ENCODE measurements around the gene MAP6.
A peak's percentile ranks its signal among the peaks of the same experiment; 100 is the strongest.

The MAP6 gene

DNA sequence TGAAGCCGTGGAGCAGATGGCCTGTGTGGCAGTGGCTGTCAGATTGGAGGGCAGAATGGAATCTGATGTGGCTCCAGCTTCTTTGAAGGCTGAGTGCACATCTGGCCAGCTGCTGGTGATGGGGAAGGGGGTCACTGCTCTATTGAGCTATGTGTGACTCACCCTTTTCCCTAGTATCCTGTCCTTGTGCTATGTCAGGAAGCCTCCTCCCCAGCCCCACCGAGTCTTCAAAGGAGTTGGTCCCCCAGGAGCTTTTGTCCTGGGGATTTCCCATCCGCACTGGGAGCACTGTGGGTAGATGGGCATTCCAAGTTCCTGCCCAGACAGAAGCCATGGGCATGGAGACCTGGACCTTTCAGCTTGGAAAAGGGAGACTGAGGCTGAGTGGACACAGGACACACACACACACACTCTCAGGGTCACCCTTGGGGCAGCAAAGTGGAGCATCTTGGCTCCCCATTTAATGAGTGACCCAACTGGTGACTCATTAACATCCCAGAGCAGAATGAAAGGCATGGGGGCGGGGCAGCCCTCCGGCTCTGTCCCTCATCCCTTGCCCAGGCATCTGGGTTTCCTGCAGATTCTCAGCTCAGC is 103.5 kb downstream of the MAP6 start:
- DNase-seq (ENCODE audit: extremely low read depth, insufficient read length), result no peak
- no peaks in the 10 kb centered on the region for H3K27me3 ChIP-seq (replicated peaks; ENCODE audit: control insufficient read depth, insufficient read depth, low read length)
- H3K4me3 ChIP-seq (replicated peaks; ENCODE audit: low read depth, low read length), result no peak overlapping the region
- TF ChIP-seq, protein P1, sequence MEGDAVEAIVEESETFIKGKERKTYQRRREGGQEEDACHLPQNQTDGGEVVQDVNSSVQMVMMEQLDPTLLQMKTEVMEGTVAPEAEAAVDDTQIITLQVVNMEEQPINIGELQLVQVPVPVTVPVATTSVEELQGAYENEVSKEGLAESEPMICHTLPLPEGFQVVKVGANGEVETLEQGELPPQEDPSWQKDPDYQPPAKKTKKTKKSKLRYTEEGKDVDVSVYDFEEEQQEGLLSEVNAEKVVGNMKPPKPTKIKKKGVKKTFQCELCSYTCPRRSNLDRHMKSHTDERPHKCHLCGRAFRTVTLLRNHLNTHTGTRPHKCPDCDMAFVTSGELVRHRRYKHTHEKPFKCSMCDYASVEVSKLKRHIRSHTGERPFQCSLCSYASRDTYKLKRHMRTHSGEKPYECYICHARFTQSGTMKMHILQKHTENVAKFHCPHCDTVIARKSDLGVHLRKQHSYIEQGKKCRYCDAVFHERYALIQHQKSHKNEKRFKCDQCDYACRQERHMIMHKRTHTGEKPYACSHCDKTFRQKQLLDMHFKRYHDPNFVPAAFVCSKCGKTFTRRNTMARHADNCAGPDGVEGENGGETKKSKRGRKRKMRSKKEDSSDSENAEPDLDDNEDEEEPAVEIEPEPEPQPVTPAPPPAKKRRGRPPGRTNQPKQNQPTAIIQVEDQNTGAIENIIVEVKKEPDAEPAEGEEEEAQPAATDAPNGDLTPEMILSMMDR (IDR thresholded peaks at IDR 0.05; ENCODE audit: insufficient read depth, low read length, poor library complexity, severe bottlenecking), result no peak
- H3K36me3 ChIP-seq (ENCODE audit: control insufficient read depth, insufficient read depth, low read length), result peaks cover 4% of the 10 kb centered on the region

GRCh38 chr11:75563978-75564552 is 104.8 kb downstream of the MAP6 start:
- Histone ChIP-seq H3K4me3 (replicated peaks; ENCODE audit: low read depth, low read length) (no peak overlapping the region), H3K27me3 (replicated peaks; ENCODE audit: control insufficient read depth, insufficient read depth, low read length) (no peaks in the 10 kb centered on the region), H3K36me3 (ENCODE audit: control insufficient read depth, insufficient read depth, low read length) (peaks cover 3% of the 10 kb centered on the region)
- no peak for DNase-seq (ENCODE audit: extremely low read depth, insufficient read length)
- TF ChIP-seq, protein P1 (IDR thresholded peaks at IDR 0.05; ENCODE audit: insufficient read depth, low read length, poor library complexity, severe bottlenecking), result no peak

DNA sequence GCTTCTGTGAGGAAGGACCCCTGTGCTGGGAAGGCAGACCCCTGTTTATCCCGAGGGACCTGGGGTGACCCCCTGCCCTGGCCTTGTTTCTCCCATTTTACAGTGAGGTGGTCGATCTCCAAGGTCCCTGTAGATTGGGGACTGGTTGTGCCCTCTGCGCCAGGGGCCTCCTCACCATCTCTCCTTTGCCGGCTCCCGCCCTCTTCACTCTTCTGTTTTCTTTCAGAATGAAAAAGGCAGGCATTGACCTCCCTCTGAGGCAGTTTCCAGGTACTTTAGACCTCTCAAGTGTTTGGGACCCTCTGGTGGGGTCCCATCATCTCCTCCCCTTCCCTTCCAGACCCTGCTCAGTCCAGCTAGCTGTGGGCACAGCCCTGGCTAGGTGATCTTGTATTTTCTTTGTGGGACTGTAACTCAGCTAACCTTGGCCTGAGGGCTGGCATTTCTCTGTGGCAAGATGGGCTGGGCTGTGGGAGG is 105.3 kb downstream of the MAP6 start:
- TF ChIP-seq, protein P1 (IDR thresholded peaks at IDR 0.05; ENCODE audit: insufficient read depth, low read length, poor library complexity, severe bottlenecking), result no peak
- Histone ChIP-seq H3K27me3 (replicated peaks; ENCODE audit: control insufficient read depth, insufficient read depth, low read length) (no peaks in the 10 kb centered on the region), H3K4me3 (replicated peaks; ENCODE audit: low read depth, low read length) (peak overlapping the region; percentile 81), H3K36me3 (ENCODE audit: control insufficient read depth, insufficient read depth, low read length) (no peaks in the 10 kb centered on the region; the same call in 1 of the 2 replicates)
- no peak for DNase-seq (ENCODE audit: extremely low read depth, insufficient read length)

- no peak for DNase-seq (ENCODE audit: extremely low read depth, insufficient read length)
- Histone ChIP-seq H3K27me3 (replicated peaks; ENCODE audit: control insufficient read depth, insufficient read depth, low read length) (no peaks in the 10 kb centered on the region), H3K36me3 (ENCODE audit: control insufficient read depth, insufficient read depth, low read length) (no peaks in the 10 kb centered on the region; the same call in 1 of the 2 replicates), H3K4me3 (replicated peaks; ENCODE audit: low read depth, low read length) (peak overlapping the region; percentile 81)
- TF ChIP-seq, protein P1 (IDR thresholded peaks at IDR 0.05; ENCODE audit: insufficient read depth, low read length, poor library complexity, severe bottlenecking), result no peak
These were observed 105.9 kb downstream of the MAP6 start for GRCh38 chr11:75562836-75563484.

- DNase-seq (ENCODE audit: extremely low read depth, insufficient read length), result peak; percentile 66
- no peaks in the 10 kb centered on the region; the same call in 1 of the 2 replicates for H3K36me3 ChIP-seq (ENCODE audit: control insufficient read depth, insufficient read depth, low read length)
These were observed 106.6 kb downstream of the MAP6 start, which contains the start of gene SERPINH1 for GRCh38 chr11:75562048-75562835. SERPINH1 (plus strand) TSS chr11:75562253; CDS start chr11:75566350, 4,097 bp downstream.

More at GRCh38 chr11:75562048-75562835, 106.6 kb downstream of the MAP6 start, which contains the start of gene SERPINH1:
- Histone ChIP-seq H3K4me3 (replicated peaks; ENCODE audit: low read depth, low read length) (peak within 1 kb of the TSS; percentile 81), H3K27me3 (replicated peaks; ENCODE audit: control insufficient read depth, insufficient read depth, low read length) (no peaks in the 10 kb centered on the region)
- TF ChIP-seq, protein P1 (IDR thresholded peaks at IDR 0.05; ENCODE audit: insufficient read depth, low read length, poor library complexity, severe bottlenecking), result no peak
